ENCODE data around the gene THBD.

DNA sequence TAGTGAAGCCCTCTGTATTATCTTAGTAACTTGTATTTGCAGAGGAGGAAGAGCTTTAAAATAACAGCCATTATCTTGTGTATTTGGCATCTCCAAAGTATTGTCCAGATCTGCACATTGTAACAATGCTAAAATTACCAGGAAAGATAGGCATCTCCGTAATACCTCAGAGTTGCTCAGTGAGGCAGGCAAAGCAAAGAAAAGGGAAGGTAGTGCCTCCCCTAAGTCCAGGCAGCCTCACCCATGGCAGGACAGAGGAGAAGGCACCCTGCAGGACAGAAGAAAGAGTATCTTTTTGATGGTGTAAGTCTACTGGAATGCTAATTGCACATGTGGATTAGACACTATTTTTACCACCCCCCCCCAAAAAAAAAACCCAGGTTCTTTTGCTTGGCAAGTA lies 27.9 kb downstream of the THBD start:
- TF ChIP-seq POLR2AphosphoS5 (IDR thresholded peaks at IDR 0.05; ENCODE audit: low read depth, low read length) (no peak), CTCF (IDR thresholded peaks at IDR 0.05) (no peak), TCF7L2 (IDR thresholded peaks at IDR 0.05; ENCODE audit: low read depth, low read length) (no peak)
- TF ChIP-seq, protein P1, sequence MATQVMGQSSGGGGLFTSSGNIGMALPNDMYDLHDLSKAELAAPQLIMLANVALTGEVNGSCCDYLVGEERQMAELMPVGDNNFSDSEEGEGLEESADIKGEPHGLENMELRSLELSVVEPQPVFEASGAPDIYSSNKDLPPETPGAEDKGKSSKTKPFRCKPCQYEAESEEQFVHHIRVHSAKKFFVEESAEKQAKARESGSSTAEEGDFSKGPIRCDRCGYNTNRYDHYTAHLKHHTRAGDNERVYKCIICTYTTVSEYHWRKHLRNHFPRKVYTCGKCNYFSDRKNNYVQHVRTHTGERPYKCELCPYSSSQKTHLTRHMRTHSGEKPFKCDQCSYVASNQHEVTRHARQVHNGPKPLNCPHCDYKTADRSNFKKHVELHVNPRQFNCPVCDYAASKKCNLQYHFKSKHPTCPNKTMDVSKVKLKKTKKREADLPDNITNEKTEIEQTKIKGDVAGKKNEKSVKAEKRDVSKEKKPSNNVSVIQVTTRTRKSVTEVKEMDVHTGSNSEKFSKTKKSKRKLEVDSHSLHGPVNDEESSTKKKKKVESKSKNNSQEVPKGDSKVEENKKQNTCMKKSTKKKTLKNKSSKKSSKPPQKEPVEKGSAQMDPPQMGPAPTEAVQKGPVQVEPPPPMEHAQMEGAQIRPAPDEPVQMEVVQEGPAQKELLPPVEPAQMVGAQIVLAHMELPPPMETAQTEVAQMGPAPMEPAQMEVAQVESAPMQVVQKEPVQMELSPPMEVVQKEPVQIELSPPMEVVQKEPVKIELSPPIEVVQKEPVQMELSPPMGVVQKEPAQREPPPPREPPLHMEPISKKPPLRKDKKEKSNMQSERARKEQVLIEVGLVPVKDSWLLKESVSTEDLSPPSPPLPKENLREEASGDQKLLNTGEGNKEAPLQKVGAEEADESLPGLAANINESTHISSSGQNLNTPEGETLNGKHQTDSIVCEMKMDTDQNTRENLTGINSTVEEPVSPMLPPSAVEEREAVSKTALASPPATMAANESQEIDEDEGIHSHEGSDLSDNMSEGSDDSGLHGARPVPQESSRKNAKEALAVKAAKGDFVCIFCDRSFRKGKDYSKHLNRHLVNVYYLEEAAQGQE (IDR thresholded peaks at IDR 0.05; ENCODE audit: insufficient read depth in 1 of 2, low read depth in 2 of 2, low read length in 1 of 2), result no peak
